Subcutaneous adipose tissue (tissue), 4 donors: ENCODE results near the gene GPR153. TPM values are rescaled to one million over a fixed set of nuclear protein-coding genes. Genes with fewer than 3 reads are reported as not detected.

Experiments used
- total RNA-seq, 4 donors: library from RNA; depleted of rRNA; stranded (reverse); fragments of >200 nt; gene quantifications; one replicate each; pipeline ENCODE4 v1.1.0, GENCODE V29; 2016
- TF ChIP-seq, protein P1 (sequence below): fragments of 450-650 bp; IDR thresholded peaks from one replicate; pipeline ENCODE4 v1.5.1; 2016; ENCODE audit warnings: low read depth, mild to moderate bottlenecking, control low read depth, antibody characterized with exemption, moderate library complexity

The GPR153 gene
- total RNA-seq, 4 donors from 2014 or later = 8.2 to 37.9 (median 16.0) TPM

- TF ChIP-seq, protein P1, sequence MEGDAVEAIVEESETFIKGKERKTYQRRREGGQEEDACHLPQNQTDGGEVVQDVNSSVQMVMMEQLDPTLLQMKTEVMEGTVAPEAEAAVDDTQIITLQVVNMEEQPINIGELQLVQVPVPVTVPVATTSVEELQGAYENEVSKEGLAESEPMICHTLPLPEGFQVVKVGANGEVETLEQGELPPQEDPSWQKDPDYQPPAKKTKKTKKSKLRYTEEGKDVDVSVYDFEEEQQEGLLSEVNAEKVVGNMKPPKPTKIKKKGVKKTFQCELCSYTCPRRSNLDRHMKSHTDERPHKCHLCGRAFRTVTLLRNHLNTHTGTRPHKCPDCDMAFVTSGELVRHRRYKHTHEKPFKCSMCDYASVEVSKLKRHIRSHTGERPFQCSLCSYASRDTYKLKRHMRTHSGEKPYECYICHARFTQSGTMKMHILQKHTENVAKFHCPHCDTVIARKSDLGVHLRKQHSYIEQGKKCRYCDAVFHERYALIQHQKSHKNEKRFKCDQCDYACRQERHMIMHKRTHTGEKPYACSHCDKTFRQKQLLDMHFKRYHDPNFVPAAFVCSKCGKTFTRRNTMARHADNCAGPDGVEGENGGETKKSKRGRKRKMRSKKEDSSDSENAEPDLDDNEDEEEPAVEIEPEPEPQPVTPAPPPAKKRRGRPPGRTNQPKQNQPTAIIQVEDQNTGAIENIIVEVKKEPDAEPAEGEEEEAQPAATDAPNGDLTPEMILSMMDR = no peak
Measured at GRCh38 chr1:6272452-6272851, 11.6 kb upstream of the GPR153 start.

DNA sequence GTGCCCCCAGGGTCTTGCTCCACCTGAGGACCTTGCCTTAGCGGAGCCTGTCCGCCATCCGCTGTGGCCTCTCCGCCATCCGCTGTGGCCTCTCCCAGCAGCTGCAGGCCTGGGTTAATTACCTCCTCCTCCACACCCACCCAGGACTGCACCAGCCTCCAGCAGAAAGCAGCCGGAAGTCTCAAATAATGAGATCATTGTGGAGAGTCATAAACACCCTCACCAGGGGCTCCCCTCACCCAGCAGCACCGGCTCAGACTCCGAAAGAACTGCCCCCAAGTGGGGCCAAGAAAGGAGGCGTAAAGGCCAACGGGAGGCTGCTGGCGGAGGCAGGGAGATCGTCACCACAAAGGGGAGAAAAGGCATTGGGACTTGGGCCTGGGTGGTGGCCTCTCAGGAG is 10.7 kb upstream of the GPR153 start:
- TF ChIP-seq, protein P1 = no peak

DNA sequence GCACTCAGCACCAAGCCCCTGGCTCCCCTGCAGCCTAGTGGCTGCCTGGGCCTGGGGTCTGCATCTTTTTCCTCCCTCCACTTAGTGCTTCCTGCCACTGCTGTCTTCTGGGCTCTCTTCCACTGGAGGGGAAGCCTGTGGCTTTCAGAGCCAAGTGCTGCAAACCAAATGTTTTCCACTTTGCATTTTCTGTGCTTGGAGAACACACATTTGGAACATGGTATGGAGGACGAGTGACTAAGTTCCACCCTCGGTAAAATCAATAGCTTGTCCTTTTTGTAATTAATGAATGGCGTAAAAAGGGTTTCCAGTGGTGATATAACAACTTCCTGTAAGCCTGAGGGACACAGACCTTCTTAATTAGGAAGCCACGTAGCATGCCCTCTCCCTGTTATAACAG is 10.1 kb upstream of the GPR153 start:
- TF ChIP-seq, protein P1 = no peak

- TF ChIP-seq, protein P1 = no peak
Measured at GRCh38 chr1:6270401-6270800, 9.5 kb upstream of the GPR153 start.

- TF ChIP-seq, protein P1 = no peak
Measured at GRCh38 chr1:6269720-6270400, 9.0 kb upstream of the GPR153 start.

- TF ChIP-seq, protein P1 = no peak
Measured at GRCh38 chr1:6269296-6269695, 8.4 kb upstream of the GPR153 start.

- TF ChIP-seq, protein P1 = no peak
Measured at GRCh38 chr1:6268415-6268814, 7.5 kb upstream of the GPR153 start.
